Large intestine (tissue), 12 donors: ENCODE measurements around the gene HDAC6. TPM values are rescaled to one million over a fixed set of nuclear protein-coding genes. Genes with fewer than 3 reads are reported as not detected.

Source experiments
- DNase-seq, 2 donors: peaks; one replicate each; pipeline versions ENCODE4 v3.0.0 to v3.0.0-alpha.2; 2013
- H3K27ac ChIP-seq: one replicate; pipeline ENCODE4 v1.5.1; 2013; ENCODE audit warnings: low read length
- H3K27me3 ChIP-seq: 2 replicates; pipeline ENCODE4 v1.6.1; 2013; ENCODE audit warnings: low read length; ENCODE audit not compliant: control insufficient read depth, insufficient read depth
- H3K36me3 ChIP-seq: 2 replicates; pipeline ENCODE4 v1.6.1; 2013; ENCODE audit warnings: low read length; ENCODE audit not compliant: control insufficient read depth, insufficient read depth
- H3K4me1 ChIP-seq: one replicate; pipeline ENCODE4 v1.6.1; 2013; ENCODE audit warnings: low read length; ENCODE audit not compliant: control insufficient read depth, insufficient read depth
- H3K4me3 ChIP-seq: one replicate; pipeline ENCODE4 v1.5.1; 2013; ENCODE audit warnings: low read length
- H3K9me3 ChIP-seq: one replicate; pipeline ENCODE4 v1.6.1; 2013; ENCODE audit warnings: mild to moderate bottlenecking, low read depth, low read length, moderate library complexity; ENCODE audit not compliant: control insufficient read depth
- WGBS: methylation state at CpG from one replicate; pipeline ENCODE4 v1.1.5; 2013; ENCODE audit warnings: low lambda C conversion rate; ENCODE audit not compliant: insufficient coverage; 5-methylcytosine and 5-hydroxymethylcytosine counted together
- long read RNA-seq, 11 donors: transcript quantifications; one replicate each; lab custom pipeline, GENCODE V29; 2026
- polyA plus RNA-seq: library from polyadenylated mRNA; unstranded; fragments of 120-200 nt; gene quantifications from one replicate; pipeline ENCODE4 v1.2.1, GENCODE V29; 2013

Gene HDAC6
- 133 TPM for polyA plus RNA-seq
- long read RNA-seq, donor 1, full-length matches to known transcripts, result 5 of 5 reads
- long read RNA-seq, donor 1, partial matches to known transcripts, result 0 of 5 reads
- long read RNA-seq, donor 1, other reads (novel, unspliced or antisense), result 0 of 5 reads
- long read RNA-seq, donor 2, full-length matches to known transcripts, result 3 of 1,868 reads
- long read RNA-seq, donor 2, partial matches to known transcripts, result 1,848 of 1,868 reads
- long read RNA-seq, donor 2, other reads (novel, unspliced or antisense), result 17 of 1,868 reads
- long read RNA-seq, donor 3, full-length matches to known transcripts, result 4 of 1,558 reads
- long read RNA-seq, donor 3, partial matches to known transcripts, result 1,505 of 1,558 reads
- long read RNA-seq, donor 3, other reads (novel, unspliced or antisense), result 49 of 1,558 reads
- long read RNA-seq, donor 4, result 0 reads
- long read RNA-seq, donor 5, full-length matches to known transcripts, result 6 of 14 reads
- long read RNA-seq, donor 5, partial matches to known transcripts, result 8 of 14 reads
- long read RNA-seq, donor 5, other reads (novel, unspliced or antisense), result 0 of 14 reads
- long read RNA-seq, donor 6, partial matches to known transcripts, result 20 of 25 reads
- long read RNA-seq, donor 6, other reads (novel, unspliced or antisense), result 0 of 25 reads
- long read RNA-seq, donor 7, partial matches to known transcripts, result 5 of 6 reads
- long read RNA-seq, donor 7, other reads (novel, unspliced or antisense), result 0 of 6 reads
- long read RNA-seq, donor 8, full-length matches to known transcripts, result 2 of 17 reads
- long read RNA-seq, donor 8, partial matches to known transcripts, result 15 of 17 reads
- long read RNA-seq, donor 8, other reads (novel, unspliced or antisense), result 0 of 17 reads
- long read RNA-seq, donor 9, full-length matches to known transcripts, result 2 of 2 reads
- long read RNA-seq, donor 9, partial matches to known transcripts, result 0 of 2 reads
- long read RNA-seq, donor 9, other reads (novel, unspliced or antisense), result 0 of 2 reads
- long read RNA-seq, donor 10, full-length matches to known transcripts, result 3 of 13 reads
- long read RNA-seq, donor 10, partial matches to known transcripts, result 10 of 13 reads
- long read RNA-seq, donor 10, other reads (novel, unspliced or antisense), result 0 of 13 reads
- long read RNA-seq, donor 11, full-length matches to known transcripts, result 3 of 587 reads
- long read RNA-seq, donor 11, partial matches to known transcripts, result 546 of 587 reads
- long read RNA-seq, donor 11, other reads (novel, unspliced or antisense), result 38 of 587 reads

DNA sequence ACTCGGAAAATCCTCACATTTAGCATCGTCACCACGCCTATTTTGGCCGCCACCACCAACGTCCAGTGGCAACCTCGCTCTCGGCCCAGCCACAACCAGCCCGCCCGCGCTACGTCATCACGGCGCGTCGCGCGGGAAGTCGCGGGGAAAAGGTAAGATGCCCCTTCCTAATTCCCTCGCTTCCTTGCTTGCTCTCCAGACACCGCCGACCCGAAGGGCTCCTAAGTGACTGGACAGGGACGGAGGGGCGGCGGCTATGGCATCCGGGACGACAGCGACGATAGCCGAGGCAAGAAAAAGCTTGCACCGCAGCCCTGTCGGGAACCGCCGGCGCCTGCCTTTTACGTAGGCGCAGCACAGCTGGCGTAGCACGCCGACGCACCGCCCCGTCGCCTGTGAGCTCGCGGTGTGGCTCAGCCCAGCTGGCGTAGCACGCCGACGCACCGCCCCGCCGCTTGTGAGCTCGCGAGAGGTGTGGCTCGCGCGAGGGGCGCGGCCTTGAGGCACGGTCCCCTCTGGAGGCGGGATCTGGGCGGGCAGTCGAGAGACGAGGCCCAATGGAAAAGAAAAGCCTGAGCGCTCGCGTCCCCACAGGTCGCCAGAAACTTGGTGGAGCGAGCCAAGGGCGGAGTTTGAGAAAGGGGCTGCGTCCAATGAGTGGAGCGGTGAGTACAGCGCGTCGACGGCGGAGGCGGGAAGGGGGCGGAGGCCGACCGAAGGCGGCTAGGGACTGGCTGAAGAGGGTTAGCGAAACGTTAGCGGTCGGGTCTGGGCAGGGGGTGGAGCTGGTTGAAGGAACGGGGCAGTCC lies at the start of gene HDAC6:
TSS of gene HDAC6 (plus strand) at position 788 of the 809 bp plus-strand sequence. CDS start 626 bp downstream, outside the sequence.
- no CpG with 5 or more reads among the region's 89 CpGs for WGBS
- Histone ChIP-seq H3K4me1 (peaks cover 12% of the 10 kb centered on the region), H3K36me3 (peaks cover 15% of the 10 kb centered on the region), H3K4me3 (peak within 1 kb of the TSS; percentile 82), H3K9me3 (no peaks in the 10 kb centered on the region), H3K27me3 (no peaks in the 10 kb centered on the region), H3K27ac (peak within 1 kb of the TSS; percentile 99)
- peak; percentile 99 to 100 for DNase-seq

DNA sequence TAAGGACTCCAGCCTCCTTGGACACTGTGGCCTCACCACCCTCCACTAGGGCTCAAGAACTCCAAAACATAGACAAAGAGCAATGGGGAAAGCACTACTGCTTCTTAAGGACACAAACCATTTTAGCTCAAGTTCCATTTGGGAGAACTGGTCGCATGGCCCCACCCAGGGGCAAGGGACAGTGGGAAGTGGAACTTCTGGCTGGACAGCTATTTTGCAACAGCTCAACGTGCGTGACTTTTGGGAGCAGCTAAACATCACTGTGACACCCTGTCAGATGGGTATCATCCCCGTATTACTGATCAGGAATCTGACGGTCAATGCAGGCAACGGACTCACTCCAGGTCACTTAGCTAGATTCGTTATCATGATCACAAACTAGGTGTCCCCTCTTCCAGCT lies 49.4 kb upstream of the HDAC6 start:
- H3K4me1 ChIP-seq, result no peaks in the 10 kb centered on the region
- H3K36me3 ChIP-seq, result no peaks in the 10 kb centered on the region
- no peak overlapping the region for H3K27ac ChIP-seq
- DNase-seq, result no peak
- no CpG with 5 or more reads among the region's 7 CpGs for WGBS
- no peaks in the 10 kb centered on the region for H3K9me3 ChIP-seq
- H3K27me3 ChIP-seq, result no peaks in the 10 kb centered on the region
- no peak overlapping the region for H3K4me3 ChIP-seq

DNA sequence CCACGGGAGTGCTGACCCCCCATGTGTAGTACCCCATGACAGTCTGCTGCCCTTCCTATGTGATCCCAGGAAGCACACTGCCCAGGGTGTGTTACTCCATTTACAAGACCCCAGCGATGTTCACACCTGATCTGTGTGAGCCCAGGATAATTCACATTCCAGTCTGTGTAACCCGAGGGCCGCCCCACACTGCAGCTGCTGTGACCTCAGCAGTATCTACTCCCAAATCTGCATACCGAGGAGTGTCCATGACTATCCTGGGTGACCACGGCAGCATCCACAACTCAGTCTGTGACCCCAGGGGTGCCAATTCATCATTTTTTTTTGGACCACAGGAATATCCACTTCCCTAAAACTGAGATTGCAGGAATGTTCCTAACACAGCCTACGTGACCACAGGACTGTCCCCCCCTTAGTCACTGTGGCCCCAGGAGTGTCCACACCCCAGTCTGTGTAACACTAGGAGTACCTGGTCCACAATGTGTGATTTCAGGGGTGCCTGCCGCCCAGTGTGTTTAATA lies 48.1 kb upstream of the HDAC6 start:
- DNase-seq, result no peak

DNA sequence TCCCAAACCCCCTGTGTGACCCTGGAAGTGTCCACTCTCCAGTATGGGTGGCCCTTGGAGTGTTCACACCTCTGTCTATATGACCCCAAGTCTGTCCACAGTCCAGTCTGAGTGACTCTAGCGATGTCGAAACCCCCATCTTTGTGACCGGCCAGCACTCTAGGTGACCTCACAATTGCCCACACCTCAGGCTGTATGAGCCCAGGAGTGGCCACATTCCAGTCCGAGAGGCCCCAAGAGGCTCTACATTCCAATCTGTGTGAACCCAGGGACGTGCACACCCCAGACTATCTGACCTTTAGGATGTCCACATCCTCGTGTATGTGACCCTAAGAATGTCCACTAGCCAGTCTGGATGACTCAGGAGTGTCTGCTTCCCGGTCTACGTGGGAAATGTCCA lies 47.6 kb upstream of the HDAC6 start:
- H3K4me3 ChIP-seq, result no peak overlapping the region
- no peaks in the 10 kb centered on the region for H3K36me3 ChIP-seq
- no peaks in the 10 kb centered on the region for H3K4me1 ChIP-seq
- H3K9me3 ChIP-seq, result no peaks in the 10 kb centered on the region
- no peak overlapping the region for H3K27ac ChIP-seq
- no peaks in the 10 kb centered on the region for H3K27me3 ChIP-seq
- no CpG with 5 or more reads among the region's 8 CpGs for WGBS
- no peak for DNase-seq

More for the DNA sequence above, 48.1 kb upstream of the HDAC6 start:
- WGBS, result no CpG with 5 or more reads among the region's 8 CpGs
- H3K4me3 ChIP-seq, result no peak overlapping the region
- H3K36me3 ChIP-seq, result no peaks in the 10 kb centered on the region
- H3K9me3 ChIP-seq, result no peaks in the 10 kb centered on the region
- H3K27ac ChIP-seq, result no peak overlapping the region
- no peaks in the 10 kb centered on the region for H3K4me1 ChIP-seq
- no peaks in the 10 kb centered on the region for H3K27me3 ChIP-seq

DNA sequence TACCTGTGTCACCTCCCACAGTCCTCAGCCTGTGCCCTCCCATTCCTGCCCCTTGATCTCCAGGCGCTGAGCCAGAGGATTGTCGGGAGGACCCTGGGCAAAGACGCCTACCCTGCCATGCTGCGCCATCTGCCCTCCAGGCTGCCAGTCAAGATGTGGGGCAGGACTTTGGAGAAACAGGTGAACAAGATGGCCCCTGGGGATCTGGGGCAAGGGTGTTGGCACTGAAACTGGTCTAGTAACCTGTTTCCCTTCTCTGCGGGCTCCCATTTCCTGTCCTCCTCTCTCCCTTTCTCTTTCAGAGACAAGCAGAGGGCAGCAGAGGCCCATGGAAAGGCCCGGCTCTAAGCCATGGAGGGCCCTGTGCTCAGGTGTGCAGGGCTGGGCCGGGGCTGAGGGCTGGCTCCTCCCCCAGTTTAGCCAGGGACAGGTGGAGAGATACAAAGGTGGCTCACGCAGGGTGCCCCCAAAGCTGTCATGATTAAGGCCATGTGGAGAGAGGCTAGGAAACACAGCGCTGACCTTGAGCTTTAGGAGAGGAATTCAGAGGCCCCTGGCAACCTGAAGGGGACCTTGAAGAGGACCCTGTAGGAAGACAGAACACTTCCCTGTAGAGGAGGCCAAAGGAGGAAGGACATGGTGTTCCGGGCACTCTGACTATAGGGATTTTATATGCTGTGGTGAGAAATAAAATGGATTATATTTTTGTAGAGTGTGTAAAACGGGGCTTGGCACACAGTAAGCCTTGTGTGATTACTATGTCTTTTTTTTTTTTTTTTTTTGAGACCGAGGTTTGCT lies 40.0 kb upstream of the HDAC6 start, which contains the start of gene GLOD5:
TSS of gene GLOD5 (plus strand) at position 74 of the 798 bp plus-strand sequence. CDS start at position 118, 44 bp downstream.
- peak; percentile 64 to 84 for DNase-seq
- no CpG with 5 or more reads among the region's 12 CpGs for WGBS
- peak within 1 kb of the TSS; percentile 3 for H3K4me3 ChIP-seq
- no peaks in the 10 kb centered on the region for H3K27me3 ChIP-seq
- peaks cover 4% of the 10 kb centered on the region for H3K4me1 ChIP-seq
- H3K27ac ChIP-seq, result peak within 1 kb of the TSS; percentile 57
- no peaks in the 10 kb centered on the region for H3K9me3 ChIP-seq
- H3K36me3 ChIP-seq, result no peaks in the 10 kb centered on the region

DNA sequence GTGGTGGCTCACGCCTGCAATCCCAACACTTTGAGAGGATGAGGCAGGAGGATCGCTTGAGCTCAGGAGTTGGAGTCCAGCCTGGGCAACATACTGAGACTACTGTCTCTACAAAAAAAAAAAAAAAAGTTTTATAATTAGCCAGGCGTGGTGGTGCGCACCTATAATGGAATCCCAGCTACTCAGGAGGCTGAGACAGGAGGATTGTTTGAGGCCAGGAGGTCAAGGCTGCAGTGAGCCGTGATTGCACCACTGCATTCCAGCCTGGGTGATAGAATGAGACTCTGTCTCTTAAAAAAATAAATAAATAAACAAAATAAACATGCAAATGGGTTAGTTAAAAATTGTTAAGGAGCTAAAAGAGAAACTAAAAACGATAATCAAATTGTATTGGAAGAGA lies 32.6 kb upstream of the HDAC6 start:
- H3K27me3 ChIP-seq, result no peaks in the 10 kb centered on the region
- H3K4me1 ChIP-seq, result no peaks in the 10 kb centered on the region
- no peaks in the 10 kb centered on the region for H3K9me3 ChIP-seq
- WGBS, result no CpG with 5 or more reads among the region's 6 CpGs
- no peaks in the 10 kb centered on the region for H3K36me3 ChIP-seq
- DNase-seq, result no peak
- H3K27ac ChIP-seq, result no peak overlapping the region
- no peak overlapping the region for H3K4me3 ChIP-seq

DNA sequence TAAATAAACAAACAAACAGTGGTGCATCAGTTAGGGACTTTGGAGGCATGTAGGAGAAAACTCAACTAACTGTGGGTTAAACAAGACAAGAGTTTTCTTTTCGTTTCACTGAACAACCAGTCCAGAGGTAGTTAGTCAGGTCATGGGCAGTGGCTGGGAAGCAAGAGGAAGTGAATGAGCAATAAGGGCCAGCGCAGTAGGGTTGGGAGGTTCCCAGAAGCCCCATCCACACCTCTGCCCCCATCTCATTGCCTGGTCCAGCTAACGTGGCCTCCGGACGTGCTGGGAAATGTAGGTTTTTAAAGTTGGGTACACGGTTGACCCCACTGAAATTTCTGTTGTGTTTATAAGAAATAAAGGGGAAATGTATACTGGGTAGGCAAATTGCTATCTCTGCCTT lies 31.6 kb upstream of the HDAC6 start:
- Histone ChIP-seq H3K9me3 (no peaks in the 10 kb centered on the region), H3K36me3 (no peaks in the 10 kb centered on the region), H3K27me3 (no peaks in the 10 kb centered on the region), H3K4me1 (no peaks in the 10 kb centered on the region), H3K27ac (no peak overlapping the region), H3K4me3 (no peak overlapping the region)
- DNase-seq, result no peak
- WGBS, result no CpG with 5 or more reads among the region's 6 CpGs

DNA sequence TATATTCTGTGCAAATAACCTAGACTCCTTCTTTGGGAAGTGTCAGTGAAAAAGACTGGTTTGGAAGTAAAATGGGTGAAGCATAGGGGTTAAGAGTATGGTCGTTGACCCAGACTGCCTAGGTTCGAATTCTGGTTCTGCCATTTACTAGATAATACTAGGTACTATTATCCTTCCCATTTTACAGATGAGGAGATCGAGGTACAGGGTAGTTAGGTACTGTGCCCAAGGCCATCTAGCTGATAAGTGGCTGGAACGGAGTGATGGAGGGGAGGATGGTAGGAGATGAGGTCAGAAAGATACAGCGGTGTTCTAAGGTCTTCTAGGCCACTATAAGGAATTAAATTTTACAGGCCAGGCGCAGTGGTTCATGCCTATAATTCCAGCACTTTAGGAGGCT lies 29.3 kb upstream of the HDAC6 start:
- no CpG with 5 or more reads among the region's 6 CpGs for WGBS
- Histone ChIP-seq H3K36me3 (no peaks in the 10 kb centered on the region), H3K4me3 (no peak overlapping the region), H3K27me3 (no peaks in the 10 kb centered on the region), H3K4me1 (no peaks in the 10 kb centered on the region), H3K27ac (no peak overlapping the region), H3K9me3 (no peaks in the 10 kb centered on the region)
- DNase-seq, result no peak
